ENCODE data around the gene CCDC158.
"Not testable (repeated sequence)": the region's sequence is repeated elsewhere in the genome, so short reads cannot be mapped to it uniquely, and the experiment has no call there.

The CCDC158 gene

GRCh38 chr4:76282941-76283689 lies 137.8 kb downstream of the CCDC158 start:
- DNase-seq (ENCODE audit: low read depth in 1 of 2, low spot score in 1 of 2), result no peak

GRCh38 chr4:76281594-76281993 lies 139.3 kb downstream of the CCDC158 start:
- not testable (repeated sequence) for DNase-seq (ENCODE audit: low read depth in 1 of 2, low spot score in 1 of 2)

GRCh38 chr4:76280488-76281441 lies 140.2 kb downstream of the CCDC158 start:
- no peak for DNase-seq (ENCODE audit: low read depth in 1 of 2, low spot score in 1 of 2)

GRCh38 chr4:76279462-76279861 lies 141.5 kb downstream of the CCDC158 start:
- DNase-seq (ENCODE audit: low read depth in 1 of 2, low spot score in 1 of 2), result peak in 1 of 2 donors; percentile 8

- no peak for DNase-seq (ENCODE audit: low read depth in 1 of 2, low spot score in 1 of 2)
Observed at GRCh38 chr4:76278583-76278982, 142.4 kb downstream of the CCDC158 start.

- no peak for DNase-seq (ENCODE audit: low read depth in 1 of 2, low spot score in 1 of 2)
Observed at GRCh38 chr4:76277667-76278066, 143.3 kb downstream of the CCDC158 start.

- no peak for DNase-seq (ENCODE audit: low read depth in 1 of 2, low spot score in 1 of 2)
Observed at GRCh38 chr4:76276813-76277212, 144.1 kb downstream of the CCDC158 start.

GRCh38 chr4:76275486-76276124 lies 145.3 kb downstream of the CCDC158 start:
- DNase-seq (ENCODE audit: low read depth in 1 of 2, low spot score in 1 of 2), result no peak

GRCh38 chr4:76272999-76273398 lies 147.9 kb downstream of the CCDC158 start:
- DNase-seq (ENCODE audit: low read depth in 1 of 2, low spot score in 1 of 2), result no peak

- no peak for DNase-seq (ENCODE audit: low read depth in 1 of 2, low spot score in 1 of 2)
Observed at GRCh38 chr4:76272582-76272981, 148.4 kb downstream of the CCDC158 start.

GRCh38 chr4:76272073-76272472 lies 148.9 kb downstream of the CCDC158 start:
- DNase-seq (ENCODE audit: low read depth in 1 of 2, low spot score in 1 of 2), result no peak

GRCh38 chr4:76271248-76271647 lies 149.7 kb downstream of the CCDC158 start:
- DNase-seq (ENCODE audit: low read depth in 1 of 2, low spot score in 1 of 2), result no peak

- DNase-seq (ENCODE audit: low read depth in 1 of 2, low spot score in 1 of 2), result no peak
Observed at GRCh38 chr4:76270244-76271175, 150.4 kb downstream of the CCDC158 start.

GRCh38 chr4:76267811-76268210 lies 153.1 kb downstream of the CCDC158 start:
- no peak for DNase-seq (ENCODE audit: low read depth in 1 of 2, low spot score in 1 of 2)

GRCh38 chr4:76266627-76267026 lies 154.3 kb downstream of the CCDC158 start:
- no peak for DNase-seq (ENCODE audit: low read depth in 1 of 2, low spot score in 1 of 2)

- no peak for DNase-seq (ENCODE audit: low read depth in 1 of 2, low spot score in 1 of 2)
Observed at GRCh38 chr4:76265631-76266218, 155.2 kb downstream of the CCDC158 start.
